Measurements from ENCODE around the gene PPP4R2.

The PPP4R2 gene

DNA sequence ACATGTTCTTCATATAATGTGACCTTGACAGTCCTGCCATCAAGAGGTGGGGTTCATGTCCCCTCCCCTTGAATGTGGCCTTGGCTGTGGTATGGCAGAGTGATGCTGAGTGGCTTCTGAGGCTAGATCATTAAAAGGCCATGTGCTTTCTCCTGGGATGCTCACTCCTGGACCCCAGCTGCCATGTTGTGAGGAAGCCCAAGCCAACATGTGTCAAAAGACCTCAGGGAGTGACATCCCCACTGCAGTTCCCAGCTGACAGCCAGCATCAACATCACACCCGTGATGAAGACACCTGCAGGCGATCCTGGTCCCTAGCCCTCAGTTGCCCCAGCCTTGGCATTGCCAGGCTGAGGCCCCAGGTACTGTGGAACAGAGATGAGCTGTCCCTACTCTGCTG, 101.4 kb downstream of the PPP4R2 start:
- Histone ChIP-seq H2BK12ac (ENCODE audit: low read length) (no peak overlapping the region), H3K9ac (ENCODE audit: low read length) (no peak overlapping the region), H2AFZ (ENCODE audit: insufficient read depth, low read length, poor library complexity) (no peak overlapping the region), H2AK5ac (ENCODE audit: low read length) (no peak overlapping the region), H3K27ac (ENCODE audit: low read depth, low read length) (no peak overlapping the region), H3K27me3 (ENCODE audit: insufficient read depth, low read length) (no peaks in the 10 kb centered on the region), H3K9me3 (ENCODE audit: insufficient read depth, low read depth, low read length) (peaks cover 2% of the 10 kb centered on the region), H3K14ac (ENCODE audit: low read length) (no peak overlapping the region), H2BK5ac (ENCODE audit: low read depth, low read length, poor library complexity) (no peak overlapping the region), H3K4me3 (ENCODE audit: low read depth, low read length) (no peak overlapping the region), H3K79me1 (ENCODE audit: low read length) (peaks cover 3% of the 10 kb centered on the region), H3K4me2 (ENCODE audit: low read length) (no peak overlapping the region), H4K91ac (ENCODE audit: low read depth, low read length) (no peak overlapping the region), H3K18ac (ENCODE audit: low read length) (no peak overlapping the region), H3K79me2 (ENCODE audit: control insufficient read depth, insufficient read depth, low read length, poor library complexity) (no peaks in the 10 kb centered on the region), H3K23ac (ENCODE audit: low read length) (peak overlapping the region; percentile 30), H4K8ac (ENCODE audit: low read depth, low read length) (no peak overlapping the region), H4K12ac (ENCODE audit: low read depth, low read length) (no peak overlapping the region), H3K4me1 (ENCODE audit: control insufficient read depth in 1 of 2, insufficient read depth in 2 of 2, low read length in 2 of 2) (peaks cover 5 to 11% of the 10 kb centered on the region in 2 experiments), H3K36me3 (ENCODE audit: control insufficient read depth in 1 of 2, insufficient read depth in 2 of 2, low read length in 2 of 2) (no peaks in the 10 kb centered on the region), H3K4ac (ENCODE audit: low read depth, low read length) (no peak overlapping the region), H2BK120ac (ENCODE audit: insufficient read depth, low read length, poor library complexity) (no peak overlapping the region)
- no peak for DNase-seq
- WGBS (ENCODE audit: extremely low coverage, insufficient coverage, insufficient read length): no CpG with 5 or more reads among the region's 2 CpGs

DNA sequence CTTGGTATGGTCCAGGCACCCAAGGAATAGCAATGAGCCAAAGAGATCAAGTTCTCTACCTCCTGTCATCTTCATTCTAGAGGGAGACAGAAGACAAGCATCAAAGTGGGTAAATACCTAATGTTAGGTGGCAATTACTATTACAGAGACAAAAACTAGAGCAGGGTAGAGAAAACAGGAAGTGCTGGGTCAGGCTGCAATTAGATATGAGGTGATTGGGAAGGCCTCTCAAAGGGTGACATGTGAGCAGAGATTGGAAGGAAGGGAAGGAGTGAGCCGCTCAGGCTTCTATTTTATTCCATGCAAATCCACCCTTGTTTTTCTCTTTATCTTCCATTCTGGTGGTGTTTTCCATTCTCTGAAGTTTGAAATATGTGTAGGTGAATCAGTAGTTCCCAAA, 102.3 kb downstream of the PPP4R2 start:
- Histone ChIP-seq H3K79me2 (ENCODE audit: control insufficient read depth, insufficient read depth, low read length, poor library complexity) (no peaks in the 10 kb centered on the region), H3K23ac (ENCODE audit: low read length) (no peak overlapping the region), H3K79me1 (ENCODE audit: low read length) (peaks cover 3% of the 10 kb centered on the region), H4K91ac (ENCODE audit: low read depth, low read length) (no peak overlapping the region), H3K36me3 (ENCODE audit: control insufficient read depth in 1 of 2, insufficient read depth in 2 of 2, low read length in 2 of 2) (no peaks in the 10 kb centered on the region), H3K27me3 (ENCODE audit: insufficient read depth, low read length) (no peaks in the 10 kb centered on the region), H2BK5ac (ENCODE audit: low read depth, low read length, poor library complexity) (no peak overlapping the region), H3K9me3 (ENCODE audit: insufficient read depth, low read depth, low read length) (peaks cover 2% of the 10 kb centered on the region), H2AFZ (ENCODE audit: insufficient read depth, low read length, poor library complexity) (no peak overlapping the region), H4K8ac (ENCODE audit: low read depth, low read length) (no peak overlapping the region), H3K14ac (ENCODE audit: low read length) (no peak overlapping the region), H2BK12ac (ENCODE audit: low read length) (no peak overlapping the region), H3K27ac (ENCODE audit: low read depth, low read length) (no peak overlapping the region), H3K4me3 (ENCODE audit: low read depth, low read length) (no peak overlapping the region), H3K4me2 (ENCODE audit: low read length) (no peak overlapping the region), H2AK5ac (ENCODE audit: low read length) (no peak overlapping the region), H2BK120ac (ENCODE audit: insufficient read depth, low read length, poor library complexity) (no peak overlapping the region), H3K4ac (ENCODE audit: low read depth, low read length) (no peak overlapping the region), H3K4me1 (ENCODE audit: control insufficient read depth in 1 of 2, insufficient read depth in 2 of 2, low read length in 2 of 2) (peaks cover 5 to 11% of the 10 kb centered on the region in 2 experiments), H3K9ac (ENCODE audit: low read length) (no peak overlapping the region), H4K12ac (ENCODE audit: low read depth, low read length) (no peak overlapping the region), H3K18ac (ENCODE audit: low read length) (no peak overlapping the region)
- no CpG with 5 or more reads among the region's 1 CpG for WGBS (ENCODE audit: extremely low coverage, insufficient coverage, insufficient read length)
- DNase-seq: no peak

DNA sequence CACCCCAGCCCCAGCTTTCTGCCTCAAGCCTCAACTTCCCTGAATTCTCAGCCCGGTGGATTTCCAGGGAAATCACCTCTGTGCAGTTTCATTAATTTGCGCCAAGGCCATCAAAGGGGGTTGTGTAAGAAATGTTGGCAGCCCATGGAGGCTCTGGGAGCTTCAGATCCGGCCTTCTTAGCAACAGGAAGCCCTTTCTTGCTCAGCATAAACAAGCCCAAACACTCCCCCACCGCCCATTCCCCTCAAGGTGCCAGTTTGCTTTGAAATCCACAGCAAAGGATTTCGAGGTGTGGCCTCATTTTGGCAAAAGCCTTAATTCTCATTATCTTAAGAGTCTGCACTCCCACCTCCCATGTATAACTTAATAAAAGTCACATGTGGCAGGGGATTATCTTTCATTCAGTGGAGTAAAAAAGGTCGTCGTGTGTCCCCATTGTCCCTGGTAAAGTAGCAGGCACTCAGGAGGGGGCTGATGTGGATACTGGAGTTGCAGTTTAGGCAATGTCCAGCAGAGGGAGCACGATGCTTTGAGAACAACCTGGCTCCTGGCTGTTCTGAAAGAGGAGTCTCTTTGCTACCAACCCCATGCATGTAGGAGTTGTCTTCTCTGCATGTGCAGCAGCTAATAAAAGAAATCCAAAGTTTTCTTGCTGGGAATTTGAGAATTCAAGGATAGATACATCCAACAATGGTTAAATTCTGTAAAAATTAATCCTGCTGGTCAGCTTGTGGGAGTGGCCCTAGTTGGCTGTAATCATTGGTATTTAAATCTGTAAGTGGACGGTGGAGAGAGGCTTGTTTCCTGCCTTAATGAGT, 104.3 kb downstream of the PPP4R2 start:
- peak; percentile 75 to 95 for DNase-seq
- Histone ChIP-seq H2BK120ac (ENCODE audit: insufficient read depth, low read length, poor library complexity) (no peak overlapping the region), H3K9ac (ENCODE audit: low read length) (no peak overlapping the region), H3K4me2 (ENCODE audit: low read length) (no peak overlapping the region), H2BK5ac (ENCODE audit: low read depth, low read length, poor library complexity) (no peak overlapping the region), H3K9me3 (ENCODE audit: insufficient read depth, low read depth, low read length) (peaks cover 2% of the 10 kb centered on the region), H3K4me1 (ENCODE audit: control insufficient read depth in 1 of 2, insufficient read depth in 2 of 2, low read length in 2 of 2) (no peaks in the 10 kb centered on the region), H3K18ac (ENCODE audit: low read length) (no peak overlapping the region), H3K79me1 (ENCODE audit: low read length) (no peaks in the 10 kb centered on the region), H4K12ac (ENCODE audit: low read depth, low read length) (no peak overlapping the region), H3K23ac (ENCODE audit: low read length) (no peak overlapping the region), H2AFZ (ENCODE audit: insufficient read depth, low read length, poor library complexity) (no peak overlapping the region), H3K14ac (ENCODE audit: low read length) (no peak overlapping the region), H2BK12ac (ENCODE audit: low read length) (no peak overlapping the region), H4K91ac (ENCODE audit: low read depth, low read length) (no peak overlapping the region), H3K4ac (ENCODE audit: low read depth, low read length) (no peak overlapping the region), H3K4me3 (ENCODE audit: low read depth, low read length) (no peak overlapping the region), H3K27me3 (ENCODE audit: insufficient read depth, low read length) (no peaks in the 10 kb centered on the region), H3K27ac (ENCODE audit: low read depth, low read length) (no peak overlapping the region), H4K8ac (ENCODE audit: low read depth, low read length) (no peak overlapping the region), H3K79me2 (ENCODE audit: control insufficient read depth, insufficient read depth, low read length, poor library complexity) (no peaks in the 10 kb centered on the region), H3K36me3 (ENCODE audit: control insufficient read depth in 1 of 2, insufficient read depth in 2 of 2, low read length in 2 of 2) (no peaks in the 10 kb centered on the region), H2AK5ac (ENCODE audit: low read length) (no peak overlapping the region)
- WGBS (ENCODE audit: extremely low coverage, insufficient coverage, insufficient read length): no CpG with 5 or more reads among the region's 9 CpGs

DNA sequence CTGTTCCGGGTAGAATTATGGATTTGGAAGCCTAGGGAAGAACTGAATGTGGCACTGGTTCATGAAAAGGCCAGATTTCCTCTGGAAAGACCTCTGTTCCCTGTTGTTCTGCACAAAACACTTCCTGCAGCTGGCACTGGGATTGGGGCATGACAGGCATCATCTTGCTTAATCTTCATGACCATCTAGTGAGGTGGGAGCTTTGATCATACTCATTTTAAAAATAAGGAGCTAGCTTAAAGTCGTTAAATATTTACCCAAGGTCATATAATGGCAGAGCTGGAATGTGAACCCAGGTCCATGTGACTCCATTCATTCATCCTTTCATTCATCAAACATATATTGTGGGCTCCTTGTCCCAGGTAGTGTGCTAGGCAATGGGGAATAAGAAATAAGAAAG, 105.3 kb downstream of the PPP4R2 start:
- H3K4me3 ChIP-seq (ENCODE audit: low read depth, low read length): no peak overlapping the region
- no peaks in the 10 kb centered on the region for H3K4me1 ChIP-seq (ENCODE audit: control insufficient read depth in 1 of 2, insufficient read depth in 2 of 2, low read length in 2 of 2)
- no peak overlapping the region for H3K27ac ChIP-seq (ENCODE audit: low read depth, low read length)
- DNase-seq: no peak
- no peak overlapping the region for H2AFZ ChIP-seq (ENCODE audit: insufficient read depth, low read length, poor library complexity)
- no CpG with 5 or more reads among the region's 2 CpGs for WGBS (ENCODE audit: extremely low coverage, insufficient coverage, insufficient read length)
- H3K79me2 ChIP-seq (ENCODE audit: control insufficient read depth, insufficient read depth, low read length, poor library complexity): no peaks in the 10 kb centered on the region
- H3K14ac ChIP-seq (ENCODE audit: low read length): no peak overlapping the region
- no peak overlapping the region for H2AK5ac ChIP-seq (ENCODE audit: low read length)
- no peak overlapping the region for H3K18ac ChIP-seq (ENCODE audit: low read length)
- no peak overlapping the region for H3K9ac ChIP-seq (ENCODE audit: low read length)
- H3K36me3 ChIP-seq (ENCODE audit: control insufficient read depth in 1 of 2, insufficient read depth in 2 of 2, low read length in 2 of 2): no peaks in the 10 kb centered on the region
- H2BK12ac ChIP-seq (ENCODE audit: low read length): no peak overlapping the region
- no peaks in the 10 kb centered on the region for H3K27me3 ChIP-seq (ENCODE audit: insufficient read depth, low read length)
- no peak overlapping the region for H4K91ac ChIP-seq (ENCODE audit: low read depth, low read length)
- no peak overlapping the region for H4K12ac ChIP-seq (ENCODE audit: low read depth, low read length)
- no peak overlapping the region for H3K23ac ChIP-seq (ENCODE audit: low read length)
- H2BK5ac ChIP-seq (ENCODE audit: low read depth, low read length, poor library complexity): no peak overlapping the region
- H2BK120ac ChIP-seq (ENCODE audit: insufficient read depth, low read length, poor library complexity): no peak overlapping the region
- H4K8ac ChIP-seq (ENCODE audit: low read depth, low read length): no peak overlapping the region
- peaks cover 2% of the 10 kb centered on the region for H3K9me3 ChIP-seq (ENCODE audit: insufficient read depth, low read depth, low read length)
- no peaks in the 10 kb centered on the region for H3K79me1 ChIP-seq (ENCODE audit: low read length)
- H3K4ac ChIP-seq (ENCODE audit: low read depth, low read length): no peak overlapping the region
- no peak overlapping the region for H3K4me2 ChIP-seq (ENCODE audit: low read length)

All from trophoblast cell (in vitro differentiated cells and primary cell).